Karpas-422 (cell line): Measurements from ENCODE around the gene THSD4. TPM values are rescaled to one million over a fixed set of nuclear protein-coding genes. Genes with fewer than 3 reads are reported as not detected.

Experiments
- DNase-seq: peaks from one replicate; pipeline ENCODE4 v3.0.0-alpha.2; 2015
- H2AFZ ChIP-seq: fragments of 200-600 bp; sonication (generic); 2 replicates; pipeline ENCODE4 v1.6.1; 2014; ENCODE audit warnings: antibody characterized with exemption, low read length, mixed read lengths
- H3K27ac ChIP-seq: fragments of 200-600 bp; sonication (generic); 2 replicates; pipeline ENCODE4 v1.5.1; 2014; ENCODE audit warnings: mild to moderate bottlenecking, low read length, moderate library complexity
- H3K27me3 ChIP-seq: fragments of 200-600 bp; sonication (generic); 2 replicates; pipeline ENCODE4 v1.6.1; 2014; ENCODE audit warnings: low read length, mixed read lengths
- H3K36me3 ChIP-seq: fragments of 200-600 bp; sonication (generic); 2 replicates; pipeline ENCODE4 v1.6.1; 2014; ENCODE audit warnings: low read length, mixed read lengths; ENCODE audit not compliant: insufficient read depth
- H3K4me1 ChIP-seq: fragments of 200-600 bp; sonication (generic); 2 replicates; pipeline ENCODE4 v1.6.1; 2014; ENCODE audit warnings: mild to moderate bottlenecking, low read length, mixed read lengths
- H3K4me2 ChIP-seq: fragments of 200-600 bp; sonication (generic); 2 replicates; pipeline ENCODE4 v1.6.1; 2014; ENCODE audit warnings: low read length, low read depth, mild to moderate bottlenecking; ENCODE audit not compliant: poor library complexity, severe bottlenecking
- H3K4me3 ChIP-seq: fragments of 200-600 bp; sonication (generic); 2 replicates; pipeline ENCODE4 v1.5.1; 2014; ENCODE audit warnings: mild to moderate bottlenecking, antibody characterized with exemption, low read length, mixed read lengths
- H3K79me2 ChIP-seq: fragments of 200-600 bp; sonication (generic); 2 replicates; pipeline ENCODE4 v1.6.1; 2014; ENCODE audit warnings: mild to moderate bottlenecking, low read length, mixed read lengths
- H3K9ac ChIP-seq: fragments of 200-600 bp; sonication (generic); 2 replicates; pipeline ENCODE4 v1.6.0; 2014; ENCODE audit warnings: low read length
- H3K9me2 ChIP-seq: fragments of 200-600 bp; sonication (generic), shearing (Covaris generic); replicated peaks from 2 replicates; pipeline ENCODE4 v1.6.0; 2014; ENCODE audit warnings: mild to moderate bottlenecking, low read length, moderate library complexity; ENCODE audit not compliant: insufficient read depth
- H3K9me3 ChIP-seq: fragments of 300-700, 200-600 bp; sonication (generic); 2 replicates; pipeline ENCODE4 v1.6.1; 2014; ENCODE audit warnings: low read length, mixed read lengths
- H4K20me1 ChIP-seq: fragments of 200-600 bp; sonication (generic); 2 replicates; pipeline ENCODE4 v1.6.1; 2014; ENCODE audit warnings: mild to moderate bottlenecking, antibody characterized with exemption, low read length, low read depth; ENCODE audit not compliant: insufficient read depth
- total RNA-seq: library from RNA; depleted of rRNA; stranded (reverse); fragments of >200 nt; shearing (Covaris generic); gene quantifications from 2 replicates; pipeline ENCODE4 v1.2.3, GENCODE V29; 2014; ENCODE audit warnings: low replicate concordance

Gene THSD4
- total RNA-seq, 1 experiment from 2014 or later = 0.11 TPM

DNA sequence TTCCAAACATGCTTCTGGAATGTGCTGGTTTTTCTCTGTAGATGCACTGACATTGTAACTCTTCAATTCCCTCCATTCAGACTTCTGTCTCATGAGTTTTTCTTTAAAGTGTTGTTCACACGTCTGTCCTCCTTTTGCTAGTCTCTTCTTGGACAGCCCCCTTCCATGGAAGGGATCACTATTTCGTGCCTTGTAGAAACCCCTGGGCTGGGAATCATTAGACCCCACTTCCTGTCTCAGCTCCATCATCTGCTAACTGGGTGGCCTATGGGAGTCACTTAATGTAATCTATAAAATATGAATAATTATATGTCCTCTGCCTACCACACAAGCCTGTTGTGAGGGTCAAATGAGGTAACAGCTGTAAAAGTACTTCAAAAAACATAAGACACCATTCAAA is 110.6 kb downstream of the THSD4 start:
- Histone ChIP-seq H3K4me2 (no peak overlapping the region), H2AFZ (no peak overlapping the region), H3K79me2 (no peaks in the 10 kb centered on the region), H3K9me2 (no peaks in the 10 kb centered on the region), H3K4me1 (no peaks in the 10 kb centered on the region), H4K20me1 (no peaks in the 10 kb centered on the region), H3K9ac (no peak overlapping the region), H3K9me3 (no peaks in the 10 kb centered on the region), H3K4me3 (no peak overlapping the region), H3K36me3 (no peaks in the 10 kb centered on the region), H3K27me3 (no peaks in the 10 kb centered on the region), H3K27ac (no peak overlapping the region)
- no peak for DNase-seq

DNA sequence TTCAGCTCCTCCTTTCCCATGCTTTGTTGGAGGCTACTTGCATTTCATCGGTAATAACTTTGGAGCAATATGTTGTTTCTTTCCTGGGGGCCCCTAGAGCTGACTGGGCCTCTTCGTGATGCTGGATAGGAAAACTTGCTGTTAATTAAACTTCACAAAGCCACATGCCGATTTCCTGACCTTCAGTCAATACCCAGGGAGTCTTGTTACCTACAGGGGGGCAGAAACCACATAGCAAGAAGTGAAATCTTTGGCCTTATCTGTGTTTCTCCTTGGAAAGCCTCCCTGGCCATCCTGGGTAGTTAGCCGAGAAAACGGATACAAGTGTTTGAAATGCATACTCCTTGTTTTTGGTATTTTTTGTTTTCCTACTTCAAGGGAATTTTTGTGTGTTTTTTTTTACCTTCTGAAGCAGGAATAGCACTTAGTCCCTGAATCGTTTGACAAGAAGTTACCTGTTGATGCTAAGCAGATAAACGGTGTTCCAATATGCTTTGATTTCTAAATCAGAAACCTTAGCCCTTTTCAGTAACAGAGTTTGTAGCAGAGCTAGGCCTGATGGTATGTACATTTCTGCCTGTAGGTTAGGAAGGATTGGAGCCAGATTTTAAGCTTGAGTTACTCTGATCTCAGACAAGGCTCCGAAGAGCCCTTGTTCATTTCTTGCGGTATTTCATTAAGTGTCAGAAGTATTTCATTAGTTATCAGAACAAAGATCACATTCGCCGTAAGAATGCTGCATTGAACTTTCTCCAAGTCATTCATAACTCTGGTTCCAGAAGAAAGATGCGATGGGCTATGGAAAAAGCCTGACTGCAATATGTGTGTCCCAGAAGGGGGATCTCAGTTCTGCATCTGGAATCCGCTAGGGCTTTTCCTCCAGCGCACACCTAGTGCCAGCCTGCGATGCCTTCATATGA is 111.5 kb downstream of the THSD4 start:
- H3K4me3 ChIP-seq = no peak overlapping the region

DNA sequence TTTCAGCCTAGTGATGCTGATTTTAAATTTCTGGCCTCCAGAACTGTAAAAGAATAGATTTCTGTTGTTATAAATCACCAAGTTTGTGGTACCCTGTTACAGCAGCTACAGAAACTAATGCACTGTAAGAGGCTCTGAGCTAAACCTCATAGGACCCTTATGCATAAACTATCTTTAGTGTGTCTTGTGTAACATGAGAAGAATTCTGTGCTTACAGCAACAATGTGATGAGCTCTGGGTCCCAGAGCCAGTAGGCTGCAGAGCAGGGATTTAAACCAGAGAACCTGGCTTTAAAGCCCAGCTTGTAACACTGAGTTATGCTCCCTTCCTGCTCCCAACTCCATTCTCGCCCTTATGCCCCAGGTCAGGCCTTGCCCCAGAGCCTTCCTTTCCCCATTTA is 113.1 kb downstream of the THSD4 start:
- no peaks in the 10 kb centered on the region for H3K36me3 ChIP-seq
- no peaks in the 10 kb centered on the region for H4K20me1 ChIP-seq
- H3K79me2 ChIP-seq = no peaks in the 10 kb centered on the region
- H3K9ac ChIP-seq = no peak overlapping the region
- H3K9me3 ChIP-seq = no peaks in the 10 kb centered on the region
- no peak overlapping the region for H2AFZ ChIP-seq
- no peaks in the 10 kb centered on the region for H3K27me3 ChIP-seq
- H3K9me2 ChIP-seq = no peaks in the 10 kb centered on the region
- no peak overlapping the region for H3K4me2 ChIP-seq
- H3K4me3 ChIP-seq = no peak overlapping the region
- no peaks in the 10 kb centered on the region for H3K4me1 ChIP-seq
- no peak for DNase-seq
- no peak overlapping the region for H3K27ac ChIP-seq

More for the DNA sequence above, 111.5 kb downstream of the THSD4 start:
- no peak for DNase-seq
- no peaks in the 10 kb centered on the region for H3K9me2 ChIP-seq
- no peaks in the 10 kb centered on the region for H4K20me1 ChIP-seq
- no peaks in the 10 kb centered on the region for H3K79me2 ChIP-seq
- H3K9ac ChIP-seq = no peak overlapping the region
- no peaks in the 10 kb centered on the region for H3K9me3 ChIP-seq
- no peaks in the 10 kb centered on the region for H3K4me1 ChIP-seq
- H3K36me3 ChIP-seq = no peaks in the 10 kb centered on the region
- no peak overlapping the region for H3K4me2 ChIP-seq
- H3K27ac ChIP-seq = no peak overlapping the region
- no peak overlapping the region for H2AFZ ChIP-seq
- no peaks in the 10 kb centered on the region for H3K27me3 ChIP-seq

DNA sequence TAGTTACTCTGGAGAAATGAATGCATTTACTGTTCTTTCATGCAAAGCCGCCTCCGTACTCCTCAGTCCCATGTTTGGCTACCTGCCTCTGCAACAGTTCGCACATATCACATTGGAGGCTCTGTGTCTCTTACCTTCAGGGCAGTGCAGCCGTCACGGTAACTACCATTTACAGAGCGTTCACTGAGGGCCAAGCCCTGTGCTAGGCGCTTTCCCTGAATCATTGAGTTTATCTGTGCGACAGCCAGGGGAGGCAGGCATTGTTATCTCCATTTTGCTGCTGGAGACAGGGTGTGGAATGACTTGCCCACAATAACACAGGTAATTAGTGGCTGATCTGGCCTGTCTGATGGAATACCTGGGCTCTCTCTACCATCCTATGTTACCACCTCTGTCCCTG is 115.0 kb downstream of the THSD4 start:
- H3K9me3 ChIP-seq = no peaks in the 10 kb centered on the region
- H3K79me2 ChIP-seq = no peaks in the 10 kb centered on the region
- H4K20me1 ChIP-seq = no peaks in the 10 kb centered on the region
- H3K27me3 ChIP-seq = no peaks in the 10 kb centered on the region
- H3K4me3 ChIP-seq = no peak overlapping the region
- H3K27ac ChIP-seq = no peak overlapping the region
- H3K9me2 ChIP-seq = no peaks in the 10 kb centered on the region
- no peak overlapping the region for H2AFZ ChIP-seq
- H3K4me2 ChIP-seq = no peak overlapping the region
- H3K4me1 ChIP-seq = no peaks in the 10 kb centered on the region
- no peak for DNase-seq
- no peak overlapping the region for H3K9ac ChIP-seq
- H3K36me3 ChIP-seq = no peaks in the 10 kb centered on the region

DNA sequence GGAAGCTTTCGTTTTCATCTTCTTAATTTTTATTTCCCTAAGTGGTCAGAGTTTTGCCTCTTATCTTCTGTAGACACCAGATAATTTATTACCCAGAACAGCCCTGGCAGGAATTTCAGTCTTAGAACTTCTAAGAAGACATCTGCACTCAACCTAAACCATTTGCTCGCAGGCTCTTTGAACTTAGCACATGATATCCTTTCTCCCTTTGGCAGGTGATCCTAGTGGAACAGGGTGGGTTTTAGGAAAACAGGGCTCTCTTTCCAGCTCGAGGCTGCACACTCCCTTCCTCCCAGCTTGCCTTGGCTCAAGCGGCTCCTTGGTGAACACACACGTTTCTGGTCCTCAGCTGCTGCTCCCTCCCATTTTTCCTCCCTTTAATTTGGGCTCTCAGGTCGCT is 116.5 kb downstream of the THSD4 start:
- no peaks in the 10 kb centered on the region for H3K27me3 ChIP-seq
- no peak overlapping the region for H3K9ac ChIP-seq

DNA sequence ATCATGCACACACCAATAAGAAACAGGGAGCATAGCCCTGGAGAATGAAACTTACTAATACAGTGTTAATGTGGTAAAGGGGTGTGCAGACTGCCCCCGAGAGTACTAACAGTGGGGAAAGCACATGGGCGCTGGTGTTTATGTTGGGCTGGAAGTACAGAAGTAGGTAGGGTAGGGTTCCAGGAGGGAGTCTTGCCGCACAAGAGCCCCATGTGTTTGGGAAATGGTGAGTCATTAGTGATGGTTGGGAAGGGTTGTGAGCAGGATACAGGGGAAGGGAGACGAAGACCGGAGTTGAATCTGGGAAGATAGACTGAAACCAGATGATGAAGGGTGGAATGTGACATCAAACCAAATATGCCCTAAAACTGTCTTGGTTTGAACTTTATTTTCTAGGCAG is 117.1 kb downstream of the THSD4 start:
- no peaks in the 10 kb centered on the region for H3K9me2 ChIP-seq
- H4K20me1 ChIP-seq = no peaks in the 10 kb centered on the region
- no peak for DNase-seq
- H3K79me2 ChIP-seq = no peaks in the 10 kb centered on the region
- no peak overlapping the region for H3K4me2 ChIP-seq
- H2AFZ ChIP-seq = no peak overlapping the region
- H3K9me3 ChIP-seq = no peaks in the 10 kb centered on the region
- no peak overlapping the region for H3K27ac ChIP-seq
- H3K4me3 ChIP-seq = no peak overlapping the region
- H3K36me3 ChIP-seq = no peaks in the 10 kb centered on the region
- H3K4me1 ChIP-seq = no peaks in the 10 kb centered on the region
- no peak overlapping the region for H3K9ac ChIP-seq
- no peaks in the 10 kb centered on the region for H3K27me3 ChIP-seq

More for the DNA sequence above, 116.5 kb downstream of the THSD4 start:
- H4K20me1 ChIP-seq = no peaks in the 10 kb centered on the region
- no peaks in the 10 kb centered on the region for H3K9me2 ChIP-seq
- no peak for DNase-seq
- no peak overlapping the region for H3K4me3 ChIP-seq
- no peaks in the 10 kb centered on the region for H3K79me2 ChIP-seq
- H3K27ac ChIP-seq = no peak overlapping the region
- H2AFZ ChIP-seq = no peak overlapping the region
- no peaks in the 10 kb centered on the region for H3K36me3 ChIP-seq
- H3K4me1 ChIP-seq = no peaks in the 10 kb centered on the region
- no peaks in the 10 kb centered on the region for H3K9me3 ChIP-seq
- no peak overlapping the region for H3K4me2 ChIP-seq

DNA sequence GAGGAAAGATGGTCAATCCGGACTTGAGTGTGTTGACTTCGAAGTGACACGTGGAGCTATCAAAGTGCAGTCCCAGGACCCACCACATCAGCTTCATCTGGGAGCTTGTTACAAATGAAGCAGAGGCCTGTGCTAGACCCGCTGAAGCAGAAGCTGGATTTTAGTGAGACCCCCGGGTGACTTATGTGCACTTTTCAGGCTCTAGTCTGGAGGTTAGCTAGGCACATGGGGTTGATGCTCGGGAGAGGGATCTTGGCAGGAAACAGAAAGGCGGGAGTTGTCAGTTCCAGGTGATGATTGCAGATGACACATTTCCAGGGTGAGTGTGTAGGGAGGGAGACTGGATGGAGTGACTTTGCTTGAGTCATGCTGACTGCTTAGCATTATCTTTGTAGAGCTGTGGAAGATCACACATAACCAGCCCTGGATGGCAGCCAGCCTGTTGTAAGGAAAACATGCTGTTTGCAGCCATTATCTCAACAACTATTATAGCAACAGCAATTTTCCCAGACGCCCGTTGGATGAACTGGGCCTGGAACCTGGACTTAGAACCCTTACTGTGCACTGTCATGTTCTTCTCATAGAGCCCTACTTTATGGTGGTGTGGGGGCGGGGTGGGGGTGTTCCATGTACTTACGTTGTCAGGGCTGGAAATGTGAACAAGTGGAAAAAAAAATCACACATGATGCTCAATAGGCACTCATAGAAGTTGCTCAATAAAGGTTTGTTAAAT is 122.4 kb downstream of the THSD4 start:
- Histone ChIP-seq H2AFZ (no peak overlapping the region), H3K4me1 (no peaks in the 10 kb centered on the region), H3K4me2 (no peak overlapping the region), H3K27ac (no peak overlapping the region), H3K9ac (no peak overlapping the region), H3K4me3 (no peak overlapping the region), H4K20me1 (no peaks in the 10 kb centered on the region), H3K27me3 (no peaks in the 10 kb centered on the region), H3K36me3 (no peaks in the 10 kb centered on the region), H3K9me3 (no peaks in the 10 kb centered on the region), H3K79me2 (no peaks in the 10 kb centered on the region), H3K9me2 (no peaks in the 10 kb centered on the region)
- no peak for DNase-seq

DNA sequence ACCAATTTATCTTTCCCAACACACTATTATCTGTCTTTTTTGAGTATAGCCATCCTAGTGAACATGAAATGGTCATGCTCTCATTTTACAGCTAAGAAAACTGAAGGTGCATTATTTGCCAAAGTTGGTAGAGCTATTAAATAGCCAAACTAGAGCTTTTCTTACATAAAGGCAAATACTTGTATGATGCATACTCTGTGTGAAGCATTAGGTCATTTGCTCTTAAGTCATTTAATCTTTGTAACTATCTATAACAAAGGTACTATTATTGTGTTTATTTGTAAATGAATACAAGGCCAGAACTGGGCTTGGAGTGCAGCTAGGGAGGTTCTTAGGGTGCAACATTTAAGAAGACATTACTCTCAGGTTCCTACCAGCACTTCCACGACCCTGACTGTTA is 123.7 kb downstream of the THSD4 start:
- no peaks in the 10 kb centered on the region for H3K9me2 ChIP-seq
- H3K4me1 ChIP-seq = no peaks in the 10 kb centered on the region
- no peak overlapping the region for H3K4me3 ChIP-seq

More for the DNA sequence above, 123.7 kb downstream of the THSD4 start:
- DNase-seq = no peak
- H3K4me2 ChIP-seq = no peak overlapping the region
- no peaks in the 10 kb centered on the region for H3K9me3 ChIP-seq
- H3K79me2 ChIP-seq = no peaks in the 10 kb centered on the region
- H3K9ac ChIP-seq = no peak overlapping the region
- H3K27me3 ChIP-seq = no peaks in the 10 kb centered on the region
- H3K36me3 ChIP-seq = no peaks in the 10 kb centered on the region
- no peaks in the 10 kb centered on the region for H4K20me1 ChIP-seq
- no peak overlapping the region for H2AFZ ChIP-seq
- H3K27ac ChIP-seq = no peak overlapping the region
